ENCODE data around the gene CCL15.

Gene CCL15

DNA sequence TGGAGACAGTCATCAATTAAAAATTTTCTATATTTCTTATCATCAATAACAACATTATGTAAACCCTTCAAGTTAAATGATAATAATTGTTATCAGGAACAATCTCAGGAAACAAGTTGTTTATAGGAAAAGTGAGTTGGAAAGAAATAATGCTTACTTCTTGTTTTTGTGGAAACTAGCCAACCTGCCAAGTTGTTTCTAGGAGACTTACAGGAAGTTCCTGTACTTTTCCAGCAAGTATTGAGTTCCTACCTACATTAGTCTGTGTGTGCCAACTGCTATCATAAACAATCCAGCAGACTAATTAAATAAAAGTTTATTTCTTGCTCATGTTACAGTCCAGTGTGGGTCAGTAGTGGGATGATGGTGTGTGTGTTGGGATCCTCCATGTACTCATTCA, 13.2 kb downstream of the CCL15 start:
- no peak for TF ChIP-seq CTCF (IDR thresholded peaks at IDR 0.05)
- H3K36me3 Mint-ChIP-seq (ENCODE audit: low read depth), result no peaks in the 10 kb centered on the region
- H3K27ac Mint-ChIP-seq, result no peak overlapping the region
- no peaks in the 10 kb centered on the region for H3K4me1 Mint-ChIP-seq
- peaks cover 13% of the 10 kb centered on the region for H3K27me3 Mint-ChIP-seq (ENCODE audit: low read depth, poor library complexity)
- H3K4me3 Mint-ChIP-seq, result no peak overlapping the region
- H3K9me3 Mint-ChIP-seq, result peaks cover 9% of the 10 kb centered on the region
- DNase-seq, result no peak

- H3K4me1 Mint-ChIP-seq, result no peaks in the 10 kb centered on the region
- no peak for DNase-seq
- no peak within 1 kb of the TSS for H3K4me3 Mint-ChIP-seq
- H3K27ac Mint-ChIP-seq, result no peak within 1 kb of the TSS
- H3K9me3 Mint-ChIP-seq, result peaks cover 6% of the 10 kb centered on the region
- H3K27me3 Mint-ChIP-seq (ENCODE audit: low read depth, poor library complexity), result peaks cover 9% of the 10 kb centered on the region
- no peak for TF ChIP-seq CTCF (IDR thresholded peaks at IDR 0.05)
- H3K36me3 Mint-ChIP-seq (ENCODE audit: low read depth), result no peaks in the 10 kb centered on the region
Observed at GRCh38 chr17:35986643-35987042, 14.7 kb downstream of the CCL15 start, which contains the start of gene CCL14. Gene CCL14, minus strand, starts transcription at chr17:35986729. Its CDS starts 80 bp downstream, at chr17:35986649.

DNA sequence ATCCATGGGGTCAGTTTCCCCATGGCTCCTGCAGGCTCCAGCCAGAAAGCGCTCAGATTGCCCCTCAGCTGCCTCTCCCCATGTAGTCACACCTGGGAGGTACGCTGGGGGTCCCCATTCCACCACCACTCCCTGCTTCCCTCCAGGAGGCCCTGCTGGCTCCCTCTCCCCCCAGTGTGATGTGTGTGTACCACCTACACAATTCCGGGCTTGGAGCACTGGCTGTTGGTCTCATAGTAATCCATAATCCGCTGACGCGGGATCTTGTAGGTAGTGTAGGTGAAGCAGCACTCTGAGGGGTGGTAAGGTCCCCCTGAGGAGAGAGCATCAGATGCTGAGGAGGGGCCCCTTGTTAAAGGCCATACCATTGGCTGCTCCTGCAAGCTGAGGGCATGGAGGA, 17.2 kb downstream of the CCL15 start:
- H3K36me3 Mint-ChIP-seq (ENCODE audit: low read depth), result no peaks in the 10 kb centered on the region
- peaks cover 9% of the 10 kb centered on the region for H3K27me3 Mint-ChIP-seq (ENCODE audit: low read depth, poor library complexity)
- TF ChIP-seq CTCF (IDR thresholded peaks at IDR 0.05), result no peak
- no peak overlapping the region for H3K27ac Mint-ChIP-seq
- H3K9me3 Mint-ChIP-seq, result peaks cover 6% of the 10 kb centered on the region
- H3K4me1 Mint-ChIP-seq, result no peaks in the 10 kb centered on the region
- no peak for DNase-seq
- no peak overlapping the region for H3K4me3 Mint-ChIP-seq

DNA sequence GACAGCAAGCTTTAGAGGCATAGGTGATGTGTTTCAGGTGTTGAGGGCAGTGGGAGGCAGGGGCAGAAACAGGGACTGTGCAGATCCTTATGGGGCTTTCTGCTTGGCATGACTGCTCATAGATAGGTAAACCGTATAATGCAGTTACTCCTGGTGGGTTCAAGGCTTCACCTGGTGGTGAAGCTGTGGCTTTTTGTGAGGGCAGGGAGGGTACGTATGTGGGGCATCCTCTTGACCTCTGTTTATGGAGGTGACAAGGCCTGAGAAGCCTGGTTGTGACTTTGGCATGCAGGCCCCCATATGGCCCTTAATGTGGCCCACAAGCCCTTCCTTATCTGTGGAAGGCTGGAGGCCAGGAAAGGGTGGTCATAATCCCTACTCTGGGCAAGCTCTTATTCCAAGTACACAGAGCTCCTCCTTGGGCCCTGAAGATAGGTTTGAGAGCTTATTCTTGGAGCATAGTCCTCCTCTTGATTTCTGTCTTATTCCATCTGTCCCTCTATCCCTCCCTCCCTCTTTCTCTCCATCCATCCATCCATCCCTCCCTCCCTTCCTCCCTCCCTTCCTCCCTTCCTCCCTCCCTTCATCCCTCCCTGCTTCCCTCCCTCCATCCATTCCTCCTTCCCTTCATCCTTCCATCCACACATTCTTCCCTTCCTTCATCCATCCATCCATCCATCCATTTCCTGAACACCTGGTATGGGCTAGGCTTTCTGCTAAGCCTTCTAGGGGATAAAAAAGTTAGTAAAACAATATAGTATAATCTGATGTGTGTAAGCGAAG, 18.8 kb downstream of the CCL15 start:
- no peaks in the 10 kb centered on the region for H3K36me3 Mint-ChIP-seq (ENCODE audit: low read depth)
- peaks cover 9% of the 10 kb centered on the region for H3K27me3 Mint-ChIP-seq (ENCODE audit: low read depth, poor library complexity)
- TF ChIP-seq CTCF (IDR thresholded peaks at IDR 0.05), result no peak
- H3K27ac Mint-ChIP-seq, result no peak overlapping the region
- no peak overlapping the region for H3K4me3 Mint-ChIP-seq
- no peaks in the 10 kb centered on the region for H3K9me3 Mint-ChIP-seq
- no peak for DNase-seq
- no peaks in the 10 kb centered on the region for H3K4me1 Mint-ChIP-seq

- H3K9me3 Mint-ChIP-seq, result no peaks in the 10 kb centered on the region
- H3K4me3 Mint-ChIP-seq, result no peak overlapping the region
- H3K27me3 Mint-ChIP-seq (ENCODE audit: low read depth, poor library complexity), result peaks cover 9% of the 10 kb centered on the region
- H3K27ac Mint-ChIP-seq, result no peak overlapping the region
- no peak for DNase-seq
- no peak for TF ChIP-seq CTCF (IDR thresholded peaks at IDR 0.05)
- no peaks in the 10 kb centered on the region for H3K36me3 Mint-ChIP-seq (ENCODE audit: low read depth)
- H3K4me1 Mint-ChIP-seq, result no peaks in the 10 kb centered on the region
Observed at GRCh38 chr17:35981908-35982330, 19.4 kb downstream of the CCL15 start.

DNA sequence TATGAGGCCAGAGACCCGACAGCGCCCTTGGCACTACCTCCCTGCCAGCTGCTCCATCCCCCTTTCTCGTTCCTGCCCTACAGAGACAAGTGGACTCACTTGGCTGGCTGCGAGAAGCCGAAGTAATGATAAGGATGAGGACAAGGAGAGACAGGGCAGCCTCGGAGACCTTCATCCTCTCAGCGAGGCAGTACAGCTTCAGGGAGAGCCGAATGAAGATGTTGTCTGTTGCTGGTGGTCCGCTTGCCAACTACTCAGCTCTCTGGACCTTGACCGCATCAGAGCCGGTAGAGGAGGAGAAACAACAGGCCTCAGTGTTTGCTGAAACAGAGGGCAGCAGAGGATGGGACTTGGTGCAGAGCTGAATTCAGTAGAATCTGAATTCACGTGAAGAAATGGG, 20.1 kb downstream of the CCL15 start, which contains the start of gene CCL16:
Gene CCL16 (minus strand): TSS at position 252 of the 400 bp plus-strand sequence. CDS start 77 bp downstream, at position 175.
- peaks cover 5% of the 10 kb centered on the region for H3K4me1 Mint-ChIP-seq
- H3K4me3 Mint-ChIP-seq, result no peak within 1 kb of the TSS
- TF ChIP-seq CTCF (IDR thresholded peaks at IDR 0.05), result no peak
- H3K27me3 Mint-ChIP-seq (ENCODE audit: low read depth, poor library complexity), result peaks cover 9% of the 10 kb centered on the region
- H3K27ac Mint-ChIP-seq, result no peak within 1 kb of the TSS
- H3K9me3 Mint-ChIP-seq, result no peaks in the 10 kb centered on the region
- DNase-seq, result no peak
- H3K36me3 Mint-ChIP-seq (ENCODE audit: low read depth), result no peaks in the 10 kb centered on the region

All from nephron progenitor cell (in vitro differentiated cells).